GM18498 (cell line): ENCODE results near the gene CCDC178.
"Not testable (repeated sequence)": the region's sequence is repeated elsewhere in the genome, so short reads cannot be mapped to it uniquely, and the experiment has no call there.

Experiments
- ATAC-seq: cut with Tn5 transposase; IDR thresholded peaks from one replicate; pipeline ENCODE4 v1.9.1; 2021; ENCODE audit warnings: mild to moderate bottlenecking, moderate library complexity; ENCODE audit not compliant: unreplicated experiment

CCDC178 gene

GRCh38 chr18:33355756-33356155 is 84.8 kb downstream of the CCDC178 start:
- no peak for ATAC-seq

DNA sequence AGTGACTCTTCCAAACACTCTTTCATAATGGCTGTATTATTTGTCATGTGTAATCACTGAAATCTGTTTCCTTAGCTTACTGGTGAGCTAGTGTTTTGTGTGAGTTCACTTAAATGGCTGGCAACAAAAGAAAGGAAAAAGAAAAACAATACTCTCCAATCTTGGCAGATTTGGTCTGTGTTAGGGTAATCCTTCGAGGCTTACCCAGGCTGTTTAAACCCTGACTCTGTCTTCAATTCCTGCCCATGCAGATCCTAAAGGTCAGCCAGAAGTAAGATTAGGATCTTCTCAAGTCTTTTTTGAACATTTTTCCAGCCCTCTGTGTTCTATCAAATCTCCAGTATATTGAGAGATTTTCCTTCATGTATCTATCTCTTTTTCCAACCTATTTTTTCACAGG is 85.3 kb downstream of the CCDC178 start:
- ATAC-seq, result no peak

- ATAC-seq, result no peak
Observed at GRCh38 chr18:33350256-33350655, 90.3 kb downstream of the CCDC178 start.

- not testable (repeated sequence) for ATAC-seq
Observed at GRCh38 chr18:33339733-33340132, 100.8 kb downstream of the CCDC178 start.

- ATAC-seq, result no peak
Observed at GRCh38 chr18:33334781-33335180, 105.7 kb downstream of the CCDC178 start.

DNA sequence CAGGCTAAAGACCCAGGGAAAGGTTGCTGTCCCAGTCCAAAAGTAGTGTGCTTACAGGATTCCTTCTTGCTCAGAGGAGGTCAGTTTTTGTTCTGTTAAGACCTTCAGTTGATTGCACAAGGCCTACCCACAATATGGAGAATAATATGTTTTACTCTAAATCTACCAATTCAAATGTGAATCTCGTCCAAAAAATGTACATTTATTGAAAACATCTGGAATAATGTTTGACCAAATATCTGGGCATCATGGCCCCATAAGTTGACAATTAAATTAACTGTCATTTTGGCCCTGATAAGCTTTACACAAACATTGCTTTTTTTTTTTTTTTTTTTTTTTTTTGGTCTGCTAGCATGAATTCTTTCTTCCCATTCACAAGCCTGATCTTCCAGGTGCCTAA is 109.8 kb downstream of the CCDC178 start:
- ATAC-seq, result no peak

GRCh38 chr18:33326975-33327374 is 113.5 kb downstream of the CCDC178 start:
- no peak for ATAC-seq

DNA sequence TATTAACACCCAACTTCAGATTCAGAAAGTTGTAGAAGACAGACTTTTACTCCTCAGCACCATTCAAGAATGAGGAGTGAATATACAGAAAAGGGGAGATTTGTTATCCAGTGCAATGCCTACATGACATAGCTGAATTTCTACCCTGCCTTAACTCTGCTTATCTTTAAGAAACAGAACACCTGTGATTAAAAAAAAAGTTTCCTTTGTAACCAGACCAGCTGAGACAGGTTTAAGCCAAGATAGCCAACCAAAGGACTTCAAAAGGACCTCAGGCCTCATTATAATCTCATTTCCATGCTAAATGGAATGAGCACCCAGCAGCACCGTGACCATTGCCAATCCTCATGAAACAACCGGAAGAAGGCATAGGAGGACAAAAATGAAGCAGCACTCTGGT is 122.9 kb downstream of the CCDC178 start:
- no peak for ATAC-seq

DNA sequence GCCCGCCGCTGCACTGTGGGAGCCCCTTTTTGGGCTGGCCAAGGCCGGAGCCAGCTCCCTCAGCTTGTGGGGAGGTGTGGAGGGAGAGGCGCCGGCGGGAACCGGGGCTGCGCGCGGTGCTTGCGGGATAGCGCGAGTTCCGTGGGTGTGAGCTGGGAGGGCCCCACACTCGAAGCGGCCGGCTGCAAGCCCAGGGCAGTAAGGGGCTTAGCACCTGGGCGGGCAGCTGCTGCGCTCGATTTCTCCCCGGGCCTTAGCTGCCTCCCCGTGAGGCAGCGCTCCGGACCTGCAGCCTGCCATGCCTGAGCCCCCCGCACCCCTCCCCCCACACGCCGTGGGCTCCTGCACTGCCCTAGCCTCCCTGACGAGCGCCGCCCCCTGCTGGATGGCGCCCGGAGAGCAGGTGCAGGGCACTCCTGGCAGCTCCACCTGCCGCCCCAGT is 124.4 kb downstream of the CCDC178 start:
- no peak for ATAC-seq

GRCh38 chr18:33307520-33307919 is 133.0 kb downstream of the CCDC178 start:
- no peak for ATAC-seq

- no peak for ATAC-seq
Observed at GRCh38 chr18:33304277-33304676, 136.2 kb downstream of the CCDC178 start.

GRCh38 chr18:33291539-33291938 is 149.0 kb downstream of the CCDC178 start:
- ATAC-seq, result no peak

DNA sequence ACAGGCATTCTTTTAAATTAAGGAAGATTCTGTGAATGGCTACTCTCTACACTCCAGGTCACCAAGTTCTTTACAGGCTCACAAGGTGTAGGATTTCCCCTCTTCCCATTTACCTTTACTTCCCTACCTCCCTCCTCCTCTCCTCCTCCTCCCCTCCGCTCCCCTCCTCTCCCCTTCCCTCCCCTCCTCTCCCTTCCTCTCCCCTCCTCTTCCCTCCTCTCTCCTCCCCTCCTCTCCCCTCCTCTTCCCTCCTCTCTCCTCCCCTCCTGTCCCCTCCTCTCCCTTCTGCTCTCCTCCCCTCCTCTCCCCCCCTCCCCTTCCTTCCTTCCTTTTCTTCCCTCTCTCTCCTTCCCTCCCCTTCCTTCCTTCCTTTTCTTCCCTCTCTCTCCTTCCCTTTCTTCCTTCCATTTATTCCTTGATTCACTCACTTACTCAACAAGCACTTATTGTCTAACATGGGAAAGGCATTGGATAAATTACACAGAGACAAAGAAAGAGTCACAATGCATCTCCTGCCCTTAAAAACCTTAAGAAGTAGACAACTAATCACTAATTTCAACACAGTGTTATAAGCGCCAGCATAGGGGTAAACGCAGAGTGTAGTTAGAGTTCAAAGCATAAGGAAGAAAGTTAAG is 152.3 kb downstream of the CCDC178 start:
- ATAC-seq, result no peak

GRCh38 chr18:33282709-33283333 is 157.7 kb downstream of the CCDC178 start:
- ATAC-seq, result no peak

DNA sequence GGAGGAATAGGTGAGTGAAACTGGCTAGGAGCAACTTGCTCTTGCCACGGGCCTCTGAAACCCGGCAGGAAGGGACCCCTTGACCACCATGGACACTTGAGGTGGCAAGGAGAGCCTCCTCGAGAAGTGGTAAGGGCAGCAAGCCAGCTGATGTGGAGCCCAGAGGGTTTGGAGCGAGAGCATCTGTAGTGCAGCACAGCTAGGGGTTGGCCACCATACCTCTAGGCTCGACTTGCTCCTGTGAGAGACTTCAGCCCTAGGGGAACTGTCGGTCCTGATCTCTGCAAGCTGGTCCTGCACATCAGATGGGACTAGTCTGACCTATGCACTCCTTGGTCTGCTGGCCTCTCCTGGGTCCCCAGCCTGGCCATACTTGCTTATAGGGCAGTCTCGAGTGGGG is 158.4 kb downstream of the CCDC178 start:
- ATAC-seq, result no peak

- no peak for ATAC-seq
Observed at GRCh38 chr18:33277431-33277830, 163.1 kb downstream of the CCDC178 start.

DNA sequence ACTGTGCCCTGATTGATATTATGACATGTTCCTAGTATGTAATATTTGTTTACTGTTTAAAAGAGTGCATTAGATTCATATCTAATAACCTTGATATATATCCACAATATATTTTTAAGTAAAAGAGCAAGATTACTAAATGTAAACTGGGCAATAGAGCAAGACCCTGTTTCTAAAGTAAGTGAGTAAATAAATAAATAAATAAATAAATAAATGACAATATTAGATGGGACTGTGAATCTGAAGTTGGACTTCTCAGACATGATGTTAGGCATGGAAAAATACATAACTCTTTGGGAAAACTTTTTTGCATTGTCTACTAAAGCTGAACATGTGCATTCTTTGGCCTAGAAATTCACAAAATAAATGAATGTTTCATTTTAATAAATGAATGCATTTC is 164.7 kb downstream of the CCDC178 start:
- ATAC-seq, result no peak

DNA sequence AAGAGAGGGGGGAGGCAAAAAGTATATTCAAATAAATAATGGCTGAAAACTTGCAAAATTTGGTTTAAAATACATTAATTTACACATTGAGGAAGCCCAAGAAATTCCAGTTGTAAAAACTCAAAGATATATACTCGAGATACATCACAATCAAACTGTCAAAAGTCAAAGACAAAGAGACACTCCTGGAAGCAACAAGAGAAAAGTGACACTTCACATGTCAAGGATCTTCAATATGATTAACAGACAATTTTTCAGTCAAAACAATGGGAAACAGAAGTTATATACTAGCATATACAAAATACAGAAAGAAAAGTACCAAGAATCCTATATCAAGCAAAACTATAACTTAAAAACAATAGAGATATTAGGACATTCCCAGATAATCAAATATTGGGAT is 170.2 kb downstream of the CCDC178 start:
- ATAC-seq, result no peak

DNA sequence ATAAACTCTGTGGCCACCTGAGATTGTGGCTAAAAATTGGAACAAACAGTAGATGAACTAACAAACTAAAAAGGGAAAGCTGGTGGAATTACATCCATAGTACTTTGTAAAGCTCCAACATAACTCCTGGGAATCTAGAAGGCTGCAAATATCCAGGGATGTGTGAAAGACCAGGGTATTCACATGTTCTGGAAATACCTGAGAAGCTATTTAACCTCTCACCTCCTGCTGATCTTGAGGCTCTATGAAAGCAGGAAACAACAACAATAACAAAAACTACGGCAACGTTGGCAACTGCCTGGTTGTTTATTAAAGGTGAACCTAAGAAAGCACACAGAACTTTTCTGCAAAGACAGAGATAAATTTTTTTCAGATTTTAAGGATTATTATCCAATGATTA is 171.3 kb downstream of the CCDC178 start:
- no peak for ATAC-seq

DNA sequence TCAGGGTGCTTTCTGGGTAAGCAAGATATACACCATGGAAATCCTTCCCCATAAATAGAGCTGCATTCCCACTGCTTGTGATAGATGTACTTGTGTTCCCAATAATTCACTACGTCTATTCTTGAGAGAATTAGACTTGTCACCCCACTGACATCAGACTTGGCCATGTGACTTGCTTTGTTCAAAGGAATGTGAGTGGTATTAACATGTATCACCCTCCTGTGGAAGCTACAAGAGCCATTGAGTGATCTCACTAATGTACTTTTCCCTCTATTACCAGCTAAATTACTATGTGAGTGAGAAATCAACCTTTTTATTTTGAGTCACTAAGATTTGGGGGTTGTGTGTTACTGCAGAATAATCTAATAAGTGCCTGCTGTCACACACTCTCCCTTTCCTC is 176.0 kb downstream of the CCDC178 start:
- no peak for ATAC-seq

- ATAC-seq, result peak; percentile 67
Observed at GRCh38 chr18:33239298-33239697, 201.2 kb downstream of the CCDC178 start.

GRCh38 chr18:33232318-33232626 is 208.2 kb downstream of the CCDC178 start:
- ATAC-seq, result peak; percentile 12
